BE2C (cell line): ENCODE results near the gene FAM98A.

ENCODE experiments used
- DNase-seq: peaks from one replicate; pipeline ENCODE4 v3.0.0-alpha.2; 2020
- H3K27me3 ChIP-seq: fragments of 250-450 bp; sonication (Bioruptor Pico); 2 replicates; pipeline ENCODE4 v1.5.1; 2020; ENCODE audit warnings: mild to moderate bottlenecking
- H3K36me3 ChIP-seq: fragments of 250-450 bp; sonication (Bioruptor Pico); 2 replicates; pipeline ENCODE4 v1.5.1; 2020; ENCODE audit warnings: mild to moderate bottlenecking
- H3K4me1 ChIP-seq: fragments of 250-450 bp; sonication (Bioruptor Pico); 2 replicates; pipeline ENCODE4 v1.5.1; 2020
- H3K4me3 ChIP-seq: 2 replicates; pipeline ENCODE4 v1.5.1; 2011; ENCODE audit warnings: low read depth, low read length
- H3K9me3 ChIP-seq: fragments of 250-450 bp; sonication (Bioruptor Pico); 2 replicates; pipeline ENCODE4 v1.5.1; 2020
- TF ChIP-seq, protein P1 (sequence below): IDR thresholded peaks from 2 replicates; pipeline ENCODE4 v1.5.1; 2012; ENCODE audit warnings: mild to moderate bottlenecking, low read depth, low read length

FAM98A gene

DNA sequence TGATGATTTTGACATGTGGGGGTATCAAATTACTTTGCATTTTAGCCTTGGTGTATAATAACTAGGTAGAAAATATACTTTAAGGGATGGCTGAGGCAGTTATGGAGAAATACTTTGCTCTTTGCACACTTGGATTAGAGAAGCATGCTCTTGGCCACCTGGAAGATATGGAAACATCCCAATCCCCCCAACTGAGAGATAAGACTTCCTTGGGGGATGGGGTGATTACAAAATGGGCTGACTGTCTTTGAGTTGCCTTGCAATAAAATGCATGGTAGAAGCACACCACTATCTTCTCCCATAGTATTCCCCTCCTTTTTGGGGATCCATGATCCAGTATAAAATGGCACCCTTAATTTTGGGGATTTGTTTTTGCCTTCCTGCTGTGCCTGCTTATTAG is 15.1 kb upstream of the FAM98A start:
- no peak overlapping the region for H3K4me3 ChIP-seq
- no peaks in the 10 kb centered on the region for H3K27me3 ChIP-seq
- H3K36me3 ChIP-seq: no peaks in the 10 kb centered on the region
- peaks cover 4% of the 10 kb centered on the region for H3K4me1 ChIP-seq
- TF ChIP-seq, protein P1, sequence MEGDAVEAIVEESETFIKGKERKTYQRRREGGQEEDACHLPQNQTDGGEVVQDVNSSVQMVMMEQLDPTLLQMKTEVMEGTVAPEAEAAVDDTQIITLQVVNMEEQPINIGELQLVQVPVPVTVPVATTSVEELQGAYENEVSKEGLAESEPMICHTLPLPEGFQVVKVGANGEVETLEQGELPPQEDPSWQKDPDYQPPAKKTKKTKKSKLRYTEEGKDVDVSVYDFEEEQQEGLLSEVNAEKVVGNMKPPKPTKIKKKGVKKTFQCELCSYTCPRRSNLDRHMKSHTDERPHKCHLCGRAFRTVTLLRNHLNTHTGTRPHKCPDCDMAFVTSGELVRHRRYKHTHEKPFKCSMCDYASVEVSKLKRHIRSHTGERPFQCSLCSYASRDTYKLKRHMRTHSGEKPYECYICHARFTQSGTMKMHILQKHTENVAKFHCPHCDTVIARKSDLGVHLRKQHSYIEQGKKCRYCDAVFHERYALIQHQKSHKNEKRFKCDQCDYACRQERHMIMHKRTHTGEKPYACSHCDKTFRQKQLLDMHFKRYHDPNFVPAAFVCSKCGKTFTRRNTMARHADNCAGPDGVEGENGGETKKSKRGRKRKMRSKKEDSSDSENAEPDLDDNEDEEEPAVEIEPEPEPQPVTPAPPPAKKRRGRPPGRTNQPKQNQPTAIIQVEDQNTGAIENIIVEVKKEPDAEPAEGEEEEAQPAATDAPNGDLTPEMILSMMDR: no peak
- DNase-seq: no peak
- H3K9me3 ChIP-seq: no peaks in the 10 kb centered on the region; the same call in 1 of the 2 replicates

DNA sequence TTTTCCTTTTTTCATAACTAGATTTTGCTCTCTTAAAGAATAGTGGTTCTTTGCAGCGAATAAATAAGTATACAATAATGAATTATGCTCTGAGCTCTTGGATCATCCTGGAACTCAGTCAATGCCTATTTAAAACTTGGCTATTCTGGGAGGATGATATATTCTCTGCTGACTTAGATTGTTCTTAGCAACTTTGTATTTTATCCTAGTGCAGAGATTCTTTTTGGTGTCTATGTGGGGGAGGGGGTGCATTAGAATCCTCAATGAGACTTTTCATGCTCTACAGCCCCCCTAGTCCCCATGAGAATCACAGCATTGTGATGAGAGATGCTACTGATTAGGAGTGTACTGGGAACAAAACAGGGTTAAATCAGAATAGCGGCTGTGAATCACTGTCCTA is 8.8 kb upstream of the FAM98A start:
- TF ChIP-seq, protein P1: no peak
- Histone ChIP-seq H3K9me3 (no peaks in the 10 kb centered on the region), H3K4me1 (no peaks in the 10 kb centered on the region), H3K4me3 (no peak overlapping the region), H3K27me3 (no peaks in the 10 kb centered on the region), H3K36me3 (no peaks in the 10 kb centered on the region)
- DNase-seq: no peak

GRCh38 chr2:33607251-33607721 is 8.2 kb upstream of the FAM98A start:
- Histone ChIP-seq H3K4me3 (no peak overlapping the region), H3K9me3 (no peaks in the 10 kb centered on the region), H3K36me3 (no peaks in the 10 kb centered on the region), H3K27me3 (no peaks in the 10 kb centered on the region), H3K4me1 (no peaks in the 10 kb centered on the region)
- DNase-seq: no peak
- TF ChIP-seq, protein P1: no peak

DNA sequence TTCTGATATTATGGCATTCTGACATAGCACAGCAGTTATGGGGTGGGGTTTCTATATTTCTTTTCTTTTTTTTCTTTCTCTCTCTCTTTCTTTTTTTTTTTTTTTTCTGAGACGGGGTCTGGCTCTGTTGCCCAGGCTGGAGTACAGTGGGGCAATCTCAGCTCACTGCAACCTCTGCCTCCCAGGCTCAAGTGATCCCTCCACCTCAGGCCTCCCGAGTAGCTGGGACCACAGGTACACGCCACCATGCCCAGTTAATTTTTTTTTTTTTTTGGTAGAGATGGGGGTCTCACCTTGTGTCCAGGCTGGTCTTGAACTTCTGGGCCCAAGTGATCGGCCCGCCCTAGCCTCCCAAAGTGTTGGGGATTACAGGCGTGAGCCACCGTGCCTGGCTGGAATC is 7.5 kb upstream of the FAM98A start:
- Histone ChIP-seq H3K4me1 (no peaks in the 10 kb centered on the region), H3K27me3 (no peaks in the 10 kb centered on the region), H3K9me3 (no peaks in the 10 kb centered on the region), H3K4me3 (no peak overlapping the region), H3K36me3 (no peaks in the 10 kb centered on the region)
- DNase-seq: no peak
- TF ChIP-seq, protein P1: no peak

- no peak overlapping the region for H3K4me3 ChIP-seq
These were observed 7.0 kb upstream of the FAM98A start for GRCh38 chr2:33606100-33606499.

GRCh38 chr2:33605056-33605455 is 6.0 kb upstream of the FAM98A start:
- no peaks in the 10 kb centered on the region for H3K9me3 ChIP-seq
- DNase-seq: no peak
- TF ChIP-seq, protein P1: no peak
- no peaks in the 10 kb centered on the region for H3K4me1 ChIP-seq
- H3K4me3 ChIP-seq: no peak overlapping the region
- H3K36me3 ChIP-seq: no peaks in the 10 kb centered on the region
- no peaks in the 10 kb centered on the region for H3K27me3 ChIP-seq

More at GRCh38 chr2:33606100-33606499, 7.0 kb upstream of the FAM98A start:
- Histone ChIP-seq H3K36me3 (no peaks in the 10 kb centered on the region), H3K4me1 (no peaks in the 10 kb centered on the region), H3K27me3 (no peaks in the 10 kb centered on the region), H3K9me3 (no peaks in the 10 kb centered on the region)
- no peak for DNase-seq
- TF ChIP-seq, protein P1: no peak
